HG03571 (cell line): ENCODE measurements around the gene UBB.
A peak's percentile ranks its signal among the peaks of the same experiment; 100 is the strongest.

Experiments used
- ATAC-seq: cut with Tn5 transposase; IDR thresholded peaks from one replicate; pipeline ENCODE4 v1.9.1; 2021; ENCODE audit not compliant: unreplicated experiment

UBB gene

GRCh38 chr17:16380640-16381495 lies at the start of gene UBB:
UBB (plus strand) TSS chr17:16381091; CDS start chr17:16381908, 817 bp downstream.
- peak; percentile 88 for ATAC-seq

GRCh38 chr17:16338391-16338790 lies 42.5 kb upstream of the UBB start:
- ATAC-seq: no peak

GRCh38 chr17:16339402-16339801 lies 41.5 kb upstream of the UBB start:
- ATAC-seq: no peak

- ATAC-seq: no peak
Observed at GRCh38 chr17:16339959-16340358, 40.9 kb upstream of the UBB start.

GRCh38 chr17:16342979-16343378 lies 37.9 kb upstream of the UBB start:
- no peak for ATAC-seq

GRCh38 chr17:16343569-16343968 lies 37.3 kb upstream of the UBB start:
- ATAC-seq: no peak

- ATAC-seq: no peak
Observed at GRCh38 chr17:16345565-16345964, 35.3 kb upstream of the UBB start.

- no peak for ATAC-seq
Observed at GRCh38 chr17:16346721-16347271, 34.1 kb upstream of the UBB start.

GRCh38 chr17:16348586-16348985 lies 32.3 kb upstream of the UBB start:
- no peak for ATAC-seq

- no peak for ATAC-seq
Observed at GRCh38 chr17:16349431-16349830, 31.5 kb upstream of the UBB start.

- no peak for ATAC-seq
Observed at GRCh38 chr17:16351831-16352230, 29.1 kb upstream of the UBB start.

- no peak for ATAC-seq
Observed at GRCh38 chr17:16352303-16352666, 28.6 kb upstream of the UBB start.

- peak; percentile 37 for ATAC-seq
Observed at GRCh38 chr17:16352667-16353316, 28.1 kb upstream of the UBB start.

- ATAC-seq: peak; percentile 65
Observed at GRCh38 chr17:16353317-16354174, 27.3 kb upstream of the UBB start, which contains the start of gene CENPV. CENPV (minus strand) TSS chr17:16353469; CDS start chr17:16353436, 33 bp downstream.

GRCh38 chr17:16354585-16354984 lies 26.3 kb upstream of the UBB start:
- ATAC-seq: no peak

GRCh38 chr17:16358394-16358793 lies 22.5 kb upstream of the UBB start:
- no peak for ATAC-seq

GRCh38 chr17:16361874-16362273 lies 19.0 kb upstream of the UBB start:
- no peak for ATAC-seq

GRCh38 chr17:16363749-16364536 lies 16.9 kb upstream of the UBB start:
- ATAC-seq: peak; percentile 78

- ATAC-seq: no peak
Observed at GRCh38 chr17:16364625-16365024, 16.3 kb upstream of the UBB start.

GRCh38 chr17:16371742-16372141 lies 9.1 kb upstream of the UBB start:
- ATAC-seq: no peak
